Measurements from ENCODE around the gene NACC2.

The NACC2 gene

DNA sequence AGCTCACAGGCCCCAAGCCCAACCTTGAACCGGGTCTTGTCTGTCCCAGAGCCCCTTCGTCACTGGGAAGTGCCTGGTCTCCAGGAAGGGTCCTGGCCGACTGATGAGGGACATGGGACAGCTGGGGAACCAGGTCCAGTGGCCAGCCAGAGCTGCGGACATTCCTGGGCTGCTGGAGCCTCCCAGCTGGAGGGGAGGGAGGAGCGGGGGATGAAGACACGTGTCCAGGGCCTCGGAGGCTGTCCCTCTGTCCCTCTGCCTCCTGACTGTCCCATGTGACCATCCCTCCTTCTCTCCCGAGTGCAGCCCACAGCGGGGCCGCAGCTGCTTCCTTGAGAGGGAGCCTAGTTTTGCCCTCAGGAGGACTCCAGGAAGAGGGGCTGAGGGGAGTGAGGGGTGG lies 92.2 kb downstream of the NACC2 start:
- in situ Hi-C loops (cut with MboI; ENCODE audit: low sequenced_read_pairs) = no loop called here

DNA sequence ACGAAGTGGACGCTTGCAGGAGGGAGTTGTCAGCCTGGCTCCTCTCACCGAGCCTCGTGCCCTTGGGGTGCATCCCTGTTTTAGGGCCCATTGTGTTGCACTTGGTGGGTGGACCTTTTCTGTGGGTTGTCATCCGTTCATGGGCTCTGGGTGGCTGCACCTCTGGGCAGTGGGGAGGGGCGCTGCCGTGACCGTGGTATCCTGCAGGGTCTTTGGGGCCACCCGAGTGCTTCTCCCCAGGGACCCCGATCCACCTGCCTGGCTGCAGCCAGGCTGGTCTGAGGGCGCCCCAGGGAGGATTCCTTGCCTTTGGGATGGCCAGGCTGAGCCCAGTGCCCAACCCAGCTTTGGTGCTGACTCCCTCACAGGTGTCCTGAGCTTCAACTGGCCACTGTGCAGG lies 92.9 kb downstream of the NACC2 start:
- in situ Hi-C loops (cut with MboI; ENCODE audit: low sequenced_read_pairs) = no loop called here

DNA sequence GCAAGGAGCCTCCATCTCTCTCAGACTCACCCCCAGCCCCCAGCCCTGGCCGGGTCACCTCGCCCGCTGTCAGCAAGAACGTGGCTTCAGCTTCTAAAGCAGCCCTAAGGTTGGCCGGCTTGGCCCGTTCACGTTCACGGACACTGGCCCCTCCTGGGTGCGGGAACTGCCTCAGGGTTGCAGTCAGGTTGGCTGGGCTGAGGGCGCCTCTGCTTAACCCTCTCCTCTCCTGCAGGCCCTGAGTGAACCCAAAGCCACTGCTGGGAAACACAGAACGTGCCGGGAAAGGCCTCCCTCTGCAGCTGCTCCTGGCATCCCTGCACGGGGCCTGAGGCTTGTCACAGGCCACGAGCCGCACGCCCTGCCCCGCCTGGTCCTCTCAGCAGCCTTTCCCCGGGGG lies 93.9 kb downstream of the NACC2 start:
- in situ Hi-C loops (cut with MboI; ENCODE audit: low sequenced_read_pairs) = no loop called here

DNA sequence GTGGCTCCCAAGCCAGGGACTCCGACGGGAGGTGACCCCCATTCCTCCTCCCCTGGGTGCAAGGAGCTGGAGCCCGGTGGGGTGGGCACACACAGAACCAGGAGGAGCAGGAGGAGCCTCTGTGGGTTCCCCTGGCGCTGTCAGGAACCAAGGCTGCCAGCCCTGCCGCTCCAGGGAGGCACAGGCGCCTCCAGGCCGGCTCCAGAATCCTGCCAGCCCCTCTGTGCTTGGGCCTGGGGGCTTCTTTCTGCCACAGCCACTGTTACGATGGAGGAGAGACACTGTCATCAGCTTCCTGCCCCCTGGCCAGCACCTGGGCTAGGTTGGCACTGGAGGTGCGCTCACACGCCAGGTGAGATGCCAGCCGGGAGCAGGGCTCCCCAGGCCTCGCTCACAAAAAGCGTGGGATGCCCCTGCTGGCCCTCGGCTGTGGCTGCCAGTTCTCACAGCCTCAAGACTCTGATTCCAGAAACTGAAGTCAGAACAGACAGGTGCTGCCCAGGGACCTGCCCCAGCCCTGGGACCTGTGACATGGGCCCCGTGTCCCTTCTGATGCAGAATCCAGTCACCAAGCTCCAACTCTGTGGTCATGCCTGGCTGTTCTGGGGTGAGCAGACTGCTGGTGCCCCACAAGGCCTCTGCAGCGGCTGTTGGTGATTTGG lies 96.5 kb downstream of the NACC2 start:
- in situ Hi-C loops (cut with MboI; ENCODE audit: low sequenced_read_pairs) = no loop called here

DNA sequence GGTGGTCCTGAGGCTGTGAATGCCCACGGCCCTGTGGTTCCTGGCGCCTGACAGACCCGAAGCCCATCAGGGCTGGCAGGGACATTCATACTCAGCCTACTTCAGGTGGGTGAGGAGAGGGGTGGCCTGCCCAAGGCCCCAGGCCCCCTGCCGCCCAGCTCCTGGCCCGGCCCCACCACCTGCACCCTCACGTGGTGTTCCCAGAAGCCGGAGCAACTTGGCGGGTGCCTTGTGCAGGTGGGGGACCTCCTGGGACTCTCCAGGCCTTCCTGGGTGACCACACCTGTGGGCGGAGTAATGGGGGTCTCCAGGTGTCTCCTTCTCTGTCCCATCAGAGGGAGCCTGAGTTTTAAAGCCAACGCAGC lies 97.1 kb downstream of the NACC2 start:
- in situ Hi-C loops (cut with MboI; ENCODE audit: low sequenced_read_pairs) = no loop called here

DNA sequence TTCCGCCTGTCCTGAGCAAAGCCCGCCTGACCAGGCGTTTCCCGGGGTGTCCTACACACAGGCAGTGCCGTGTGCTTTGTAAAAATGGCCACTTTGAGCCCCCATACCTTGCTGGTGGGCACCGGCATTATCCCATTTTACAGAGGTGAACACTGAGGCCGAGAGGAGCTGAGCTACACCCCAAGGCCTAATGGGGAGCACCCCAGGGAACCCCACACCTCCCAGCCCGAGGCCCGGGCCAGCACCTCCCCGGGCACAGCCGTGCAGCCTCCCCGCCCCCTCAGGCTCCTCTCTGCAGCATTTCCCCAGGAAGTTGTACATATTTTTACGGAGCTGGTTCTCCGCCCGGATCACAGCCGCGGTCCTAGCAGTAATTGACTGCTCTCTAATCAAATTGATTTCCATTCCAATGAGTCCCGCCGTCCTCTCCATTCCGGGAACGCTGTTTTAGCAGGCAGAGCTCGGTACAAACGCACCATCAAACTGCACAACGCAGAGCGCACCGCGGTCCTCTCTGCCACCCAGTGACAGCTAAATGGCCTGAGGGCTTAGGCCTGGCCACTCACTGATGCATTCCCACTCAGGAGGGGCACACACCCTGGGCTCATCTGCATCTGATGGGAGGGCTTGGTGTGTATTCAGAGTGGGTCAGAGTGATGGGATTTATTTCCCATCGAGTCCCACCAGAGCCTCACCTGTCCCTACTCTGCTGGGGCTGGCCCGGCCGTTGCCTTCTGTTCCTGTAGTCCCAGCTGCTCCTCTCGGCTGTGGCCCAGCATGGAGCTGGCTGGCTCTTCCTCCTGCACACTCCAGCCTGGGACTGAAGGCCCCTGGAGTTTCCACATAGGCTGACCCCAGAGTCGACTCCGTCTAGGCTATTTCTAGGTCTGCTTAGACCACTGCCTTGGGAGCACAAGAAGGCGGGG lies 97.7 kb downstream of the NACC2 start:
- in situ Hi-C loops (cut with MboI; ENCODE audit: low sequenced_read_pairs) = no loop called here

DNA sequence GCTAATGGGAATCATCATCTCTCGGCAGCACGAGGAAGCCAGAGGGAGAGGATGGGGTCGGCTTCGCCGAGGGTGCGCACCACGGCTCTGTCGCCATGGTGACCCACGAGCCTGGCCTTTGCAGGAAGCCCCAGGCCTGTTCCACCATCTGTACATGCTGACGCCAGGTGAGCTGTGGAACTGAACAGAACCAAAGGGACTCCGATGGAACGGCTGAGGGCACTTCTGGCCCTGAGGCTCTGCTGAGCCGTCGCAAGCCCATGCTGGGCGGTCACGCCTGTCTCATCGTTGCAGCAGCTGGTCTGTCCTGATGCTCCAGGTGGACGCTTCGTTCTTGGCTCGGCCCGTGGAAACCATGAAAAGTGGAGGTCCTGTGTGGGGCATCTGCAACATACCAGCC lies 99.3 kb downstream of the NACC2 start:
- in situ Hi-C loops (cut with MboI; ENCODE audit: low sequenced_read_pairs) = no loop called here

DNA sequence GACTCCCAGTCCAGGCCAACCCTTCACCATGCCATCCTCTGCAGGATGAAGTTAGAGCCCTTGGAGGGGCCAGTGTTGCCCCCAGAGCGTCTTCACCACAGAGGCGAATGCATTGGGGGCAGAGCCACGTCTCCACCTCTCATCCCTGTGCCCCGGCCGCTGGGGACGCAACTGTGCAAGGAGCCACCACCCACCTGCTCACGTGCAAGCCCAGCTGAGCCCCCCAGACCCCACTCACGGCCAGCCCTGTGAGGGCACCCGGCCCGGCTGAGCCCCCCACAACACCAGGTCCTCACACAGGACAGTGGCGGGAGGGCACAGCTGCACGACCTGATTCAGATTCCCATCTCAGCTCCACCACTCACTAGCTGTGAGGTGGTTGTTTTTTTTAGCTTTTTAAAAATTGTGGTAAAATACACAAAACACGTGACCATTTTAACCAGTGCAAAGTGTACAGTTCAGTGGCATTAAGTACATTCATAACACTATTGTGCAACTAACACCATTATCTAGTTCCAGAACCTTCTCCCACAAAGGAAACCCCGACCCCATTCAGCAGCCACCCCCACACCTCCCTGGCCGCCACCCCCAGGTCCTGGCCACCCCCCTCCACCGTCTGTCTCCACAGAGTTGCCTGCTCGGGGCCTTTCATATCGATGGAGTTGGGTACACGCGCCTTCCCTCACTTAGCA lies 100.4 kb downstream of the NACC2 start:
- in situ Hi-C loops (cut with MboI; ENCODE audit: low sequenced_read_pairs) = no loop called here

DNA sequence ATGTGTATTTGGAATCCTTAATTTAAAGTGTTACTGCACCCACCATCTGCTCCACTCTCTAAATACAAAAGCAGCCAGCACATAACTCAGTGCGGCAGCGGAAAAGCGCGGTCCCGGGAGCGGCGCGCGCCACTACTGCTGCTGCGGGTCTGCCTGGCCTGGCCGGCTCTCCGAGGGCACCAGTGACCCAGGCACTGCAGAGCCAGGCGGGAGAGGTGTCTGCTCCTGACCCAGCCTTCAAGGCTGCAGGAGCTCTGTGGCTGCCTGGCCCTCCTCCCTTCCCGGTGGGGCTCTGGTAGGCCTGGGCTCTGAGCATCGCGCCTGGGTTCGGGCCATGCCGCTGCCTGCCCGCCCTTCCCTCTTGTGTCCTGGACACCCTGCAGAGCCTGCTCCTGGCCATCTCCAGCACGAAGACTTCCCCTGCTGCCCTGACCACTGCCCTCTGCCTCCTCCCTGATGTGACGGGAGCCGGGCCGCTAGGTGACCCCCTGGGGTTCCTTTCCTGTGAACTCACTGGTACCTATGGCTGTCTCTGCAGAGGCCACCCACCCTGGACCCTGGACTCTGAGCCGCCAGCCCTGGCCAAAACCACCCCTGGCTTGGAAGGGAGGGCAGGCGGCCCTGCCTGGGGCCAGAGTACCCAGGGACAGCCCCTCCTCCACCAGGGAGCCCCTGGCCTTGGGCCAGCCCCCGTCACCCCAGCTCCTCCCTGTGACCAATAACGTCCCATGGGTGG lies 101.2 kb downstream of the NACC2 start:
- in situ Hi-C loops (cut with MboI; ENCODE audit: low sequenced_read_pairs) = no loop called here

DNA sequence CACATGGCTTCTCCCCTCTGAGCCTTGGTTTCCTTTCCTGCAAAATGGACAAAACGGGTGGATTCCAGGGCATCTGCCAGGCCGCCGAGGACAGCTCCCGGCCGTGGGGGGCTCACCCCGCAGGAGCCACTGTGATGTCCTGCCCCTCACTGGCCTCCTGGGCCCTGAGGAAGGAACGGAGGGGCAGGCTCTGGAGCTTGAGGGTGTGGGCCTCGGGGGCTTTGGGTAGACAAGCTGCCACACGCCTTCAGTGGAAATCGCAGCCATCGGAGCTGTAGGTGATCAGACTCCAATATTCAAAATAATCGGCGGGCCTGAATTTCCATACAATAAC lies 101.7 kb downstream of the NACC2 start:
- in situ Hi-C loops (cut with MboI; ENCODE audit: low sequenced_read_pairs) = no loop called here

DNA sequence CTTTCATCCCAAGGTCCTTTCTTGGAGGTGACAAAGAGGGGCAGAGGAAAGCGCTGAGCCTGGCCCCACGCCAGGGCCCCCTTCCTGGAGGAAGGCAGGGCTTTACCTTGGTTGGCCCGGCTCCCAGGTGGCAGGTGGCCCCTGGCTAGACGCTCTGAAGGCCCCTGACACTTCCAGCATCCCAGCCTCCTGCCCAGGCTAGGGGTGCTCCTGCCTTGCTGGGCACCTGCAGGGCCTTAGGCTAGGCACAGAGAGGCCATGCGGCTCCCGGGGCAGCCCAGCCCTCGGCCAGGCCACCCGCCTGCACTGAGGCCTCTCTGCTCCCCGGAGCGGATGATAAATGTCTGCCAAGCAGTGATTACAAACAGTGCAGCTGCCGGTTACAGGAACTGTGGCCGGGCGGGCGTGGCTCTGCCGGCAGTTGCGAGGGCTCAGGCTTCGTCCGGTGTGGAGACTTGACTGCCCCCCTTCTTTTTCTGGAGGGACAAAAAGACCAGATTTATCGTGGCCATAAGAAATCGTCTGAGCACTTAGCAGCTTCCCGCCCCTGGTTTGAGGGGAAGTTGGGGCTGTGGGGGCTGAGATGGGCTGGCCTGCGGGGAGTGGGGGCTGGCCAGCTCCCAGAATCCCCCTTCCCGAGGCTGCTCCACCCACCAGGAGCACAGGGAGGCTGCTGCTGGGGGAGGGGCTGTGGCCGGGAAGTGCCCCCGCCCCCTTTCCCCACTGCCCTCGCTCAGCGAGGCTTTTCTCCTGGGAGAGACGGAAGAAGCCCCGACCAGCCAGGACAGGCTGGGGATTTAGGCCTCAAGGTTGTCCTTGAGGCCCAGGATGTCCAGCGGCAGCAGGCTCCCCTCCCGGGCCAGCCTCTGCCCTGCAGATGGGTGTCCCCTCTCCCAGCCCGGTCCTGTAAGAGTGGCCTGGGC lies 102.3 kb downstream of the NACC2 start:
- in situ Hi-C loops (cut with MboI; ENCODE audit: low sequenced_read_pairs) = no loop called here

DNA sequence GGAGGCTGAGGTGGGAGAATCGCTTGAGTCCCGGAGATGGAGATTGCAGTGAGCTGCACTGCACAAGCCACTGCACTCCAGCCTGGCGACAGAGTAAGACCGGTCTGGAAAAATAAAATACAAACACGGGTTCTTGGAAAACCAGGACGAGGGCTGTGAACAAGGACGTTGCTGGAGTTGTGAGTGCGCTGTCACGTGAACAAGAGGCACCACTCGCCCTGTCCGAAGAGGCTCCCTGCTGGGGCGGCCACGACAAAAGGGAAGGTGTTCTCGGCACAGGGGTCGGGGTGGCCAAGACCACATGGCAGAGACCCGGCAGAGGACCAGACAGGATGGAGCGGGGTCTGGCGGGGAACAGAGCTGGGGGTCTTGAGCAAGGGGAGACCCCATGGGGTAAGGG lies 103.3 kb downstream of the NACC2 start:
- in situ Hi-C loops (cut with MboI; ENCODE audit: low sequenced_read_pairs) = no loop called here

DNA sequence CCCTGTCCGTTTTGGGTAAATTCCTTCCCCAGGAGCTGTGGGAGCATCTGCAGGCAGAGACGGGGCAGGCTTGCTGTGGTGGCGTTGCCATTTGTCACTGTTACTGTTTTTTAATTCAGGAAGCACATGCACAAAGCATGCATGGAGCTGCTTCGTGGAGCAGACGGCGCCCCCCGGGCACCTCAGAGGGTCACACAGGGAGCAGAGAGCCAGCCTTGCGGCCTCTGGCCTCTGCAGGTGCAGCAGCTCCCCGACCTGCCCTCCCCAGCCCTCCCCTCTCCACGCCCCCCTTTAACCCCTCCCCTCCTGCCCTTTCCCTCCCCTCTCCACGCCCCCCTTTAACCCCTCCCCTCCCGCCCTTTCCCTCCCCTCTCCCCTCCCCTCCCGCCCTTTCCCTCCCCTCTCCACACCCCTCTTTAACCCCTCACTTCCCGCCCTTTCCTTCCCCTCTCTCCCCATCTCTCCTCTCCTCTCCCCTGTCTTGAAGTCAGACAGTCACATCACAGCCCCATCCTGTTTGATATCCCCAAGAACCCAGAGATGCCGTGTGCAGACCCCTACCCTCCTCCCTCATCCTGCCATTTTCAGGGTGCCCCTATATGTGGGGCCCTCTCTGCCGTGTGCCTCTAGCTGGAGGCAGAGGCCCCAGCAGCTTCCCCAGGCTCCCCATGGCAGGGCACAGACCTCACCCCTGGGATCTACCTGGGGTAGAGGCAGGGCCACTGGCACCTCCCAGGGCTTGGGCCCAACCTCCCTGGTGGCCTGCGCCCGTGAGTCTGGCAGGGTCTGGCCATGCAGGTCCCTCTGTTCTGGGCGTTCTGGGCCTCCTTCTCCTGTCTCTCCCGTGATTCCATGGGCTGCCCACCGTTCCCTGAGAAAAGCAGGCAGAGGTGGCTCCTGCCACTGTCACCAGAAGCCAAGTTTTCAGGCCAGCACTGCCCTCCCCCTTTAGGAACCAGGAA lies 104.3 kb downstream of the NACC2 start:
- in situ Hi-C loops (cut with MboI; ENCODE audit: low sequenced_read_pairs) = no loop called here

DNA sequence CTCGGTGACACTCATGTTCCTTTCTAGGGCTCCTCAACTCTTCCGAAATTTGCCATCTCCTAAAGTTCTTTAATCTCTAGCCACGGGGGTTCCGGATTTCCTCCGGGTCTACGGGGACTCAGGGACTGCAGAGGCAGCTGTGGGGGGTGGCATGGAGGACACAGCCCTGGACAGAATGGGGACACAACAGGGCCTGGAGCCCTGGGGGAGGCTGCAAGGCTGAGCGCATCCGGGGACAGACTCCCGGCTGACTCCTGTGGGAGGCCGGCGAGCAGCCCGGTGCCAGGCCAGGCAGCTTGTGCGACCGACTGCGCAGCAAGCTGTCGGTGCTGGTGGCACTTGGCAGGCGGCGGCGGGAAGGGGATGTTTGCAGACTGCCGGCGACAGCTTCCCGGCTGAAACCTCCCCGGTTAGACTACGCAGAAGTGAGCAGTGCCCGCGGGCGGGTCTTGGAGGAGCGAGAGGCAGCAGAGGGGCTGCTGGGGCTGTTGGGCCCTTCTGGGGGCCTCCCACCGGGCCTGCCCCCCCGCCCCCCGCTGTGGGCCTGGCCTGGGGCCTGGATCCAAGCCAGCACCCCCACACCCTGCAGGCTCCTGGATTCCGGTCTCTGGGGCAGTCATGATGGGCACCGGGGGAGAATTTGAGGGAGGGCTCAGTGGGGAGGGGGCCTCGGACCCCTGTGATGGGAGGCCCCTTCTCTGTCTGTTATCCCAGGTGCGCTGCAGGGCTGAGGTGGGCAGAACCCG lies 105.2 kb downstream of the NACC2 start:
- in situ Hi-C loops (cut with MboI; ENCODE audit: low sequenced_read_pairs) = no loop called here

DNA sequence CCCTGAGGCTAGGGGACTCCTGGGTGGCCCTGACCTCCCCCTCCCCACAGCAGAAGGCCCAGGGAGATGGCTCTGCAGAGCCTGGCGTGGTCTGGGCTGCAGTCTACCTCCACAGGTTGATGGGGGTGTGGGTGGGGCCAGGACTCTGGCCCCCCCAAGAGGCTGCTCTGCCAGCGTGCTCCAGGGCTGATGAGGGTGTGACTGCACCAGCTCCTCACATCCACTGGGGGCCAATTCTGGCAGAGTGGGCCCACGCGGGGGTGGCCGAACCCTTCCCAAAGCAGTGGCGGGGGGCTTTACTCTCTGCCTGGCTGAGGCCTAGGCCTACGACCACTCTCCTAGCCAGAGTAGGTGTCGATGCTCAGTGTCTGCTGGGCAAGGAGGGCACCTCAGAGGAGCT lies 105.9 kb downstream of the NACC2 start:
- in situ Hi-C loops (cut with MboI; ENCODE audit: low sequenced_read_pairs) = no loop called here

DNA sequence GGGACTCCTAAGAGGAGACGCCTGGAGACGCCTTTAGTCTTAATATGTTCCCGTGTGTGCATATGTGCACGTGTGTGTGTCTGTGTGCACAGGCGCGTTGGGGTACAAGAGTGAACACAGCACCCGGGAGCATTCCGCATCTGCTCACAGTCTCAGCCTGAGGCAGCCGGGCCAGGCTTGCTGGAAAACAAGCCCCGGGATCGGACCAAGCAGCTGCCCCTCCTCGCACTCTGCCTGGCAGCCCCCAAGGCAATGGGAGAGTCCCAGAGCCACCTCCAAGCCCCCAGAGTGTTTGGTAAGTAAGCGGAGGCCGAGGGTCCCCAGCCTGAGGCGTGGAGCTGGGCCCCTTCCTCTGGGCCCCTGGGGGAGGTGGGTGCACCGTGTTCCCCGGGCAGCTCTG lies 106.6 kb downstream of the NACC2 start:
- in situ Hi-C loops (cut with MboI; ENCODE audit: low sequenced_read_pairs) = no loop called here

DNA sequence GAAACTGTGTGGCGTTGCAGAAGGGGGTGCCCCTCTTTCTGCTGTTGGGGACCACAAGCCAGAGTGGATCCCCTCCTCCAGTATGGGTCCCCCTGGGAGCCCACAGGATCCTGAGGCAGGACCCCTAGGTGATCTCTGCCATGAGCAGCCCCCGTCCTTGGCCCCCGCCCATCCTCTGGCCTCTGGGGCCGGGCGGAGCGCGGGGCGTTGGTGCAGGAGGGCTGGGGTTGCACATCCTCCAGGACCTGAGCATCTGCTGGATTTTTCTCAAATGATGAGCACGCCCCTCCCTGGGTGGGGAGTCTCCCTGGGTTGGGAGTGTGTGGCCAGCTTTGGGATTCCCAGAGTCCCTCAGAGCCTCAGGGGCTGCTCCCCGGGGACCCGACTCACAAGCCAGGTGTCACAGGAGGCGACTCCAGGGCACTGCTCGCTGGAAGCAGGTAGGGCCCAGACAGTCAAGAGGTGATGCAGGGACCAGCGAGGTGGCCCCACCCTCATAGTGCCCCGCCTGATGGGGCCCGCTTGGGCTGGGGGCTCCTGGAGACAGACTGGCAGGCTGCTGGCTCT lies 107.2 kb downstream of the NACC2 start:
- in situ Hi-C loops (cut with MboI; ENCODE audit: low sequenced_read_pairs) = no loop called here

DNA sequence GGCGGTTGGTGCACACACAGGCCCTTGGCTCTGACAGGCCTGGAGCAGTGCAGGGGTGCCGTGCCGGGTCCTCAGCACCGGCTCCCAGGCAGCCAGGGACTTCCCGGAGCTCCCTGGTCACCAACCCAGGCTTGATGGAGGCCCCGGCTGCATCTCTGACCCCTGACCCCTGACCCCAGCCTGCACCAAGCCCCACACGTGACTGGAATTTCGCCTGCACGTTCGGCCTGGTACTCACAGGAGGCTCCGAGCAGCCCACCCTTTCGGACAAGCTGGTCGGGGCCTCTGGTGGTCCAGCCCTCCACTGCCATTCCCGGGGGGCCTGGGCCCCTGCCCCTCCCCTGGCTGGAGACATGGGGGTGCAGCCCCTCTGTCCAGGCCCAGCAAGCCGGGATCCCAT lies 108.5 kb downstream of the NACC2 start:
- in situ Hi-C loops (cut with MboI; ENCODE audit: low sequenced_read_pairs) = no loop called here

Data from HL-60/S4 treated with retinoic acid at 250 ng/mL for 4 days and 3 days (cell line).